NK-92 (cell line): ENCODE data around the gene PLCB1.

Source experiments
- DNase-seq: peaks from one replicate; lab custom pipeline; 2025; ENCODE audit not compliant: unreplicated experiment; lab: John Stamatoyannopoulos, UW

Gene PLCB1

DNA sequence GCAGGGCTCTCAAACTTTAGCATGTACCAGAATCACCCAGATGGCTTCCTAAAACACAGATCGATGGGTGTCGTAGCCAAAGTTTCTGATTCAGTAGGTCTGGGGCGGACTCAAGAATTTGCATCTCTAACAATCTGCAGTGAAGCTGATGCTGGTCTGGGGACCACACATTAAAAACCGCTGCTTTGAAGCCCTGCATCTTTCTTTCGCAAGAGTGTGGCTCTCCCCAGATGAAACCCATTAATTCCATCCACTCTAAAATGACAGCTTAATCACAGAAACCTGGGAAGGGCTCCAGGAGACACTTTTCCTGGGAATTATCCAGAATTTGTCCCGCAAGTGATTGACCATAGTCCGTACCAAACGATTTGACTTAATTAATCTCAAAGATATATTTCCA lies 617.0 kb downstream of the PLCB1 start:
- DNase-seq, result no peak

DNA sequence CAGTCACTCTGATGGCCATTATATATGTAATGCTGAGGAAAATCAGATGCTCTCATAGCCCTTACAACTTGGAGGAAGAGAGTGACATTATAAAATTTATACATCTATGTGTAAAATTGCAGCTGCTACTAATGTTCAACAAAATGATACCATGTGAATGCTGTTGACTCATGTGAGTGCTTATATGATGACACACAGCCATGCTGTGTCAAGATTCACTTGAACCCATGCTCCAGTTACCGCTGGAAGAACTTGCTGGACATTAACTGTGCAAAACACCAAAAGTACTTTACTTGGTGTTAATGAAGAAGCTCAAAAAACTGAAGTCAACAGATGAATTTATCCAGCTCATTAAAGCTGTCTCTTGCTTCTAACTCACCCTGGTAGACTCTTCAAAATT lies 617.9 kb downstream of the PLCB1 start:
- DNase-seq, result no peak

DNA sequence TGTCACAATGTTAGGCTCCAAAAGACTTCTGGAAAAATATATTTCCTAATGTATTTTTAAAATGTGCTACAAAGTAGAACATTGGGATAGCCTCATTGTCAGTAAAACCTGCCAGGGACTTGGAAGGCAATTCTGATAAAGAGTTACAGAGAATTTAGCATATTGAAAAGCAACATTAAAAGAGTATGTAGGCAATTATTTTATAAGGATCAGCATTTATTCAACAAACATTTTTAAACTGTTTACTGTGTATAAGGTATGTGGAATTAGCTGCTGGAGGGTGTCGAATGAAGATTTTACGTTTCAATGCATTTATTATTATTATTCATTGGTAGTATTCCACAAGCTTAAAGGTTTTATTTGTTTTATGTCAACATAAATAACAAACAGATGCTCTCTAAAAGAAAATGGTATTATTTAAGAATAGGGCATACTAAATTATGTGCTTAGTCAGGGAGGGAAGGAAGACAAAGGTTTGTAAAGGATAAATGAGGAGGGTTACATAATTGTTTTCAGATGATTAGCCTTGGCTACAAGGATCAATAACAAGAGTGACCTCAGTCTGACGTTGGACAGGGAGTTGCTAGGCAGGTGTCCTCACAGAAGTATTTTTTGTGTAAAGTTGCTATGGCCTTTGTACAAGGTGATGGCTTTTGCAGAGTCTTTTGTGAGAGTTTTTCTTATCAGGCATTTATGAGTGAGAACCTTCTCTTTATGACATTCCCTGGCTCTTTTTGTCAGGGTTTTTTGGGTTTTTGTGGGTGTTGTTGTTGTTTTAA lies 623.5 kb downstream of the PLCB1 start:
- DNase-seq, result no peak

- DNase-seq, result no peak
These were observed 624.3 kb downstream of the PLCB1 start for GRCh38 chr20:8756410-8756809.

- no peak for DNase-seq
These were observed 625.1 kb downstream of the PLCB1 start for GRCh38 chr20:8757146-8757545.

DNA sequence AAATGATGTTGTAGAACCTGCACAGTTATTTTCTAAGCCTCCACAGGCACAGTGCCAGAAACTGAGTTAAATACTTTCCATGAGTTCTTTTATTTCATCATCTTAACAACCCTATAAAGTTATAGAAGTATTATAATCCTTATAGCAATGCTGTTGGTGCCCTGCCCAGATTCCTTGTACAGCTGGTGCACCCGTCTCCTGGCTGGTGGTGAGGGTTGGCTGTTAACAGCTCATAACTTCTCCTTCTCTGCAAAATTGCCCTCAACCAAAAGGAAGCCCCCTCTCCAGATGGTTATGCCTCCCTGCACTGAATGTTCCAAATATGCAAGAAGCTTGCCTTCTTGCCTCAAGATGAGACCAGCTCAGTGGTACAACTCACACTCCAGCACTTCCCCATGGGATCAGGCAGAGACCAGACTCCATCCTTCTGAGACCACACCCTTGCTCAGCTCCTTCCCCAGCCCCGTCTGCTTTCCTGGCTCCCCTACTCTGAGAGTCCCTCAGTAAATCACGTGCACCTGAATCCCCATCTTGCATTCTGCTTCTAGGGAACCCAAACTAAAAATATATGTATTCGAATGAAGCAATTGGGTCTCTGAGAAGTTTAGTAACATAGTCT lies 632.4 kb downstream of the PLCB1 start:
- no peak for DNase-seq

- no peak for DNase-seq
These were observed 634.9 kb downstream of the PLCB1 start for GRCh38 chr20:8766868-8767390.

DNA sequence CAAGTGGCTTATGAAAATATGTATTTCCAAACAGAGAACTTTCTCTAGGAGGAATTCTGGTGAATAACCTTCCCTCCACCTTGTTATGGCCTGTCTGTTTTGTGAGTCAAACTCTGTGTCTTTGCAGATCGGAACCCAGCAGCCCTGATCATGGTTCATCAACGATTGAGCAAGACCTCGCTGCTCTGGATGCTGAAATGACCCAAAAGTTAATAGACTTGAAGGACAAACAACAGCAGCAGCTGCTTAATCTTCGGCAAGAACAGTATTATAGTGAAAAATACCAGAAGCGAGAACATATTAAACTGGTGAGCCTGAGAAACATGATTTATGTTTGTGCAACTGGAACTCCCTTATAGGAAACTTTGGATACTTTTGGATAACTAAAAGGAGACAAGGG lies 642.3 kb downstream of the PLCB1 start:
- DNase-seq, result no peak

- no peak for DNase-seq
These were observed 645.8 kb downstream of the PLCB1 start for GRCh38 chr20:8777911-8778310.

DNA sequence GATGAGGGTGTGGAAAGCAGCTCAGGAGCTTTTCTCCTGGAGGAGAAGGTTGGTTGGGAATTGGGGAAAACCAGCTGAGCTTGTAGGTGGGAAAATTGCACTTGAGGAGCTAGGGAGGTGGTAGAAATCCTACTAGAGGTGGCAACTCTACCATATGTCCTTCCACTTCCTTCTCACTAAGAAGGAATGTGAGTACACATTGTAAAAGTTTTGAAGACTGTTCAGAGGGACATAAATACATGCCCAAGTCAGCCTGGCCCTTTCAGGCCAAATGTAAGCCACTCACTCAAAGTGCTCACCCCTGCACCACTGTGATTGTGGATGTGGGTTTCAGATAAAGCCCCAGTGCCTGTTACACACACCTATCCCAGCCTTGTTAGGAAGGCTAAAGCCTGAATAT lies 646.3 kb downstream of the PLCB1 start:
- DNase-seq, result no peak

DNA sequence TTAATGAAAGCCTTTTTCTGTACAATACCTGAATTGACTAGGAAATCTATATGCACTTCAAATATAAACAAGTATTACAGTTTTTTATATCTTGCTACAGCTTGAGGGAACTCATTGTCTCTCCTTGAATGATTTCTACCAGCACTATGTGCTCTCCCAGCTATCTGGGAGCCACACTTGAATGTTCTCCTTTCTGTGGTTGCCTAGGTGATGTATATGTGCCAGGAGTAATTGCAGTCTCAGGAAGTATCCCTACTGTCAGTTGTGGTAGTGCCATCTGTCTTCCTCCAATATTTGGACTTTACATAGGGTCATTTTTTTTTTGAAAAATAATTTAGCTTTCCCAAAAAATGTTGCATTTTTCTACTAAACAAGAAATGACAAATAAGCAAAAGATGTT lies 648.8 kb downstream of the PLCB1 start:
- no peak for DNase-seq

GRCh38 chr20:8782804-8783203 lies 650.7 kb downstream of the PLCB1 start:
- no peak for DNase-seq

GRCh38 chr20:8783734-8784133 lies 651.7 kb downstream of the PLCB1 start:
- DNase-seq, result no peak

DNA sequence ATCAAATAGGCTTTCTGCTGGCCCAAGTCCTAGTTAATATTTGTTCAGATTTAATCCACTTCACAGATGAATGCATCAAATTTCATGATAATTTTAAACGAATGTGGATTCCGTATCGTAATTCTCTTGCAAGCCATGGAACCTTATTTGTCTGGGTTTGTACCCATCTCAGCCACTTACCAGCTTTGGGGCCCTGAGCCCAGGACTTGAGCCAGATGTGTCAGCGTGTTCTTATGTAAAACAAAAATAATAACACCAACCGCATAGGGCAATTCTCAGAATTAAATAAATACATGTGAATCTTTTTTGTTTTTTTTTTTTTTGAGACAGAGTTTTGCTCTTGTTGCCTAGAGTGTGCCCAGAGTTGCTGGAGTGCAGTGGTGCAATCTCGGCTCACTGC lies 654.3 kb downstream of the PLCB1 start:
- DNase-seq, result no peak

GRCh38 chr20:8787090-8787489 lies 655.0 kb downstream of the PLCB1 start:
- no peak for DNase-seq

DNA sequence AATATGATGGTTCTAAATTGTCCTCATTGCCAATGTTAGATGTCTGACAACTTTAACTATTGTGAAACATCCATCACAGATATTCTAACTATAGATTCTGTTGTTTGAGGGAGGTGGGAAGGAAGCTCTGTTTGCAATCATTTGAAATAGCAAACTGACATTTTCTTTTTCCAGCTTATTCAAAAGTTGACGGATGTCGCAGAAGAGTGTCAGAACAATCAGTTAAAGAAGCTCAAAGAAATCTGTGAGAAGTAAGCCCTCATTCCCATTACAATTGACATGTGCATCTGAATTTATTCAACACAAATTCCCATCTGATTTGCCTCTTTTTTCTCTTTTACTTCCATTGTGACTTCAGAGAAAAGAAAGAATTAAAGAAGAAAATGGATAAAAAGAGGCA lies 656.2 kb downstream of the PLCB1 start:
- DNase-seq, result no peak

- DNase-seq, result no peak
These were observed 656.8 kb downstream of the PLCB1 start for GRCh38 chr20:8788831-8789230.

DNA sequence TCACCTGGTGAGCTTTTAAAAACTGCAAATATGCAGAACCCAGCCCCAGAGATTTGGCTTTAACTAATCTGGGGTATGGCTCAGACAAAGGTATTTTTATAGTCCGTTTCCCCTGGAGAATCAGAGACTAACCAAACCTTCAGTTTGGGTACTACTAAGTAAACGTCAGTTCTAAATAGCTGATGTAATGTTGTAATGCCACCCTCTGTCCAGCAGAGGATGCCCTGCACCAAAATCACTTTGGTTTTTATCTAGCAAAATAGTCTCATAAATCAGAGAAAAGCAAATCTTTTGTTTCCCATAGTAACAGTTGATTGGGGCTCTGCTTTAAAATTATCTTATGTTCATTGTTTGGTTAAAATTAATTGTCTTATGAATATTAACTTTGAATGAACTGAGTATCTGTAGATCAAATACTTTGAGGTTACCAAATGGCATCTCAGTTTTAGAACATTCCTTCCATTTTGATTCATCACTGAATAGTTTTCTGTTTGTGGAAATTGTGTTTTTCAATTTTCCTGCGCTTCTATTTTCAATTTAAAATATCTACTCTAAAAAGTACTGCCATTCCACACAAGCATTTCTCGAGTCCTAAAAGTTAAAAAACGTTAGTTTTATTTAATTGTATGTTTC lies 658.5 kb downstream of the PLCB1 start:
- no peak for DNase-seq

DNA sequence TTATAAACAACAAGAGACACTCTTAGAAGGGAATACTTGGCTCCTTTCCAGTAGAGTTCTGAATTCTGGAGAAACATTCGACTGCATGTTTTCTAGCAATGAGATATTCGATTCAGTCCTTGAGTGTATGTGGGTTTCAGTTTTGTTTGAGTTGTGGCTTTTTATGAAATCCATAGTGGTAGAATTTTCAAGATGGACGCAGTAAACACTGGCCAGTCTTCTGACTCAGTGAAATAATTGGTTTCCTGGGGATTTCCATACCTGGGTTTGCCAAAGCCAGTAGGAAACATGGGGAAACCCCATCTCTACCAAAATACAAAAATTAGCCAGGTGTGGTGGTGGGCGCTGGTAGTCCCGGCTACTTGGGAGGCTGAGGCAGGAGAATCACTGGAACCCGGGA lies 663.3 kb downstream of the PLCB1 start:
- DNase-seq, result no peak

GRCh38 chr20:8796088-8796660 lies 664.1 kb downstream of the PLCB1 start:
- DNase-seq, result no peak

- no peak for DNase-seq
These were observed 666.4 kb downstream of the PLCB1 start for GRCh38 chr20:8798505-8798904.

DNA sequence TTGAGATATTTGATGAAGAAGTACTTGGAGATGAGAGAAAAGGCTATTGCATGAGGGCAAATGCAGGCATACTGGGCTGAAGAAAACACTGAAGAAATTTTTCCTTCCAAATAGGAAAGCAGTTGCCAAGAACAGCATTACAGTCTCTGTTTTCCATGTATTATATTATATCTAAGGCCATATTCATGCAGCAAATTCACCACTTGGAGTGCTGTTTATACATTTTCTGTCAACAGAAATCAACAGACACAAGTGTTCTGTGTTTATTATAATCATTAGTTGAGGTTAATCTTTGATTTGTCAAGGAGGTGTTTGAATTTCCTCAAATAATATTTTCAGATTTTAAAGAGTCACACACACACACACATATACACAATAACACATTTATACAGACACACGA lies 668.0 kb downstream of the PLCB1 start:
- DNase-seq, result no peak
